ENCODE measurements around the gene MYL1.

Gene MYL1

DNA sequence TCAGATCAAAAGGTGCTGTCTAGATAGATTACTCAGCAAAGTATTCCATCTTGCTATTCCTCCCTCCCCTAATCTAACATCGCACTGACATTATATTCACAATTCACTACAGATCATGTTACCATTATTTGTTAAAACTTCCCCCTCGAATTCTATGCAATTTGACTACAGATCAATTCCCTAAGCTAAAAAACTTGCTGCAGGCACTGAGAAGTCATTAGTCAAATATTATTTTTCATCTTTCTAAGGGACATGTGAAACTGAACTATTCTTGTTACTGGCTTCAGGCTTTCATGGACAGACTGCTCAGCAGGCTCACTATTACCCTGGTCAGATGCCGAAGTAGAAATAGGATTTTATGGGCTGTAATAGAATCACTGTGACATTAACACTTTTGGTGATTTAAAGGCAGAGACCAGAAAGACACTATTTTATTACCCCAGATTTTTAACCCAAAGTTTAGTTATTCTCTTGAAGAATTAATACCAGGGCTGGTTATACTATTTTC, 15.1 kb downstream of the MYL1 start:
- Histone ChIP-seq H3K27ac (ENCODE audit: low read depth, low read length) (no peak overlapping the region), H3K4me2 (ENCODE audit: low read depth, low read length, poor library complexity, severe bottlenecking) (no peak overlapping the region), H3K27me3 (ENCODE audit: low read length) (no peaks in the 10 kb centered on the region), H3K79me2 (ENCODE audit: insufficient read depth, low read length) (no peaks in the 10 kb centered on the region), H3K9me3 (ENCODE audit: insufficient read depth, low read length) (no peaks in the 10 kb centered on the region), H2AFZ (ENCODE audit: low read depth, low read length, severe bottlenecking) (no peak overlapping the region), H3K9ac (ENCODE audit: low read length) (no peak overlapping the region), H3K9me2 (replicated peaks; ENCODE audit: insufficient read depth, low read length) (no peaks in the 10 kb centered on the region), H3K36me3 (ENCODE audit: low read length) (no peaks in the 10 kb centered on the region), H3K4me3 (ENCODE audit: insufficient read depth, low read length, poor library complexity, severe bottlenecking) (no peak overlapping the region), H4K20me1 (ENCODE audit: low read depth, low read length) (no peaks in the 10 kb centered on the region), H3F3A (ENCODE audit: insufficient read depth) (no peaks in the 10 kb centered on the region)
- no peak for TF ChIP-seq CTCF (IDR thresholded peaks at IDR 0.05; ENCODE audit: insufficient read depth, low read length, poor library complexity, severe bottlenecking)
- no peak for TF ChIP-seq EZH2phosphoT487 (conservative IDR thresholded peaks at IDR 0.05; ENCODE audit: low read length)

DNA sequence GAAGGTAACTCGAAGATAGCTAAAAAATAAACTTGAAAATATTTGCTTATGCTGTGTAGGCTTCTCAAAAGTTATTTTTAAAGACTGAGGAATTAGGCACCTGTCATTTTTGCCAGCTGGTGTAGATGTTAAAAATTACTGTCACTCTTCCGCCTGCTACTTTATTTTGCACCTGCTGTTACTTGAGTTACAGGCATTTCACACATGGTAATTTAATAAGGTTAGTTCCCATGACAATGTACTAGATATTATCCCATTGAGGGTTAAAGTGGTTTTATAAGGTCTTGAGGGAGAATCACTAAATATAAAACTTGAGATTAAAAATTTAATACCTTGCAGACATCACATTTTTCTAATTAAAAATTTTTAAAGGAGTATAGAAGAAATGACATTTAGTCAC, 26.6 kb downstream of the MYL1 start:
- TF ChIP-seq EZH2phosphoT487 (conservative IDR thresholded peaks at IDR 0.05; ENCODE audit: low read length) (no peak), CTCF (IDR thresholded peaks at IDR 0.05; ENCODE audit: insufficient read depth, low read length, poor library complexity, severe bottlenecking) (no peak)
- Histone ChIP-seq H3K27me3 (ENCODE audit: low read length) (no peaks in the 10 kb centered on the region), H3K9me2 (replicated peaks; ENCODE audit: insufficient read depth, low read length) (no peaks in the 10 kb centered on the region), H3K79me2 (ENCODE audit: insufficient read depth, low read length) (no peaks in the 10 kb centered on the region), H3K4me3 (ENCODE audit: insufficient read depth, low read length, poor library complexity, severe bottlenecking) (no peak overlapping the region), H4K20me1 (ENCODE audit: low read depth, low read length) (no peaks in the 10 kb centered on the region), H3K9me3 (ENCODE audit: insufficient read depth, low read length) (no peaks in the 10 kb centered on the region), H3K4me2 (ENCODE audit: low read depth, low read length, poor library complexity, severe bottlenecking) (no peak overlapping the region), H2AFZ (ENCODE audit: low read depth, low read length, severe bottlenecking) (no peak overlapping the region), H3K9ac (ENCODE audit: low read length) (no peak overlapping the region), H3K27ac (ENCODE audit: low read depth, low read length) (no peak overlapping the region), H3K36me3 (ENCODE audit: low read length) (no peaks in the 10 kb centered on the region), H3F3A (ENCODE audit: insufficient read depth) (no peaks in the 10 kb centered on the region)

GRCh38 chr2:210287301-210287700, 27.7 kb downstream of the MYL1 start:
- no peak overlapping the region for H3K4me2 ChIP-seq (ENCODE audit: low read depth, low read length, poor library complexity, severe bottlenecking)
- H2AFZ ChIP-seq (ENCODE audit: low read depth, low read length, severe bottlenecking) = no peak overlapping the region
- no peak overlapping the region for H3K4me3 ChIP-seq (ENCODE audit: insufficient read depth, low read length, poor library complexity, severe bottlenecking)
- H4K20me1 ChIP-seq (ENCODE audit: low read depth, low read length) = no peaks in the 10 kb centered on the region
- H3F3A ChIP-seq (ENCODE audit: insufficient read depth) = no peaks in the 10 kb centered on the region
- no peak overlapping the region for H3K9ac ChIP-seq (ENCODE audit: low read length)
- H3K9me2 ChIP-seq (replicated peaks; ENCODE audit: insufficient read depth, low read length) = no peaks in the 10 kb centered on the region
- H3K79me2 ChIP-seq (ENCODE audit: insufficient read depth, low read length) = no peaks in the 10 kb centered on the region
- TF ChIP-seq CTCF (IDR thresholded peaks at IDR 0.05; ENCODE audit: insufficient read depth, low read length, poor library complexity, severe bottlenecking) = no peak
- no peak for TF ChIP-seq EZH2phosphoT487 (conservative IDR thresholded peaks at IDR 0.05; ENCODE audit: low read length)
- no peaks in the 10 kb centered on the region for H3K27me3 ChIP-seq (ENCODE audit: low read length)
- H3K36me3 ChIP-seq (ENCODE audit: low read length) = no peaks in the 10 kb centered on the region
- no peaks in the 10 kb centered on the region for H3K9me3 ChIP-seq (ENCODE audit: insufficient read depth, low read length)
- no peak overlapping the region for H3K27ac ChIP-seq (ENCODE audit: low read depth, low read length)
